T follicular helper cell (primary cell): ENCODE data around the gene SIAH2.

Source experiments
- DNase-seq: peaks from one replicate; pipeline ENCODE4 v3.0.0-alpha.2; 2020; ENCODE audit warnings: low read depth

The SIAH2 gene

GRCh38 chr3:150733936-150734794 lies 28.8 kb downstream of the SIAH2 start:
- DNase-seq, result no peak

- no peak for DNase-seq
Measured at GRCh38 chr3:150733373-150733935, 29.5 kb downstream of the SIAH2 start.

DNA sequence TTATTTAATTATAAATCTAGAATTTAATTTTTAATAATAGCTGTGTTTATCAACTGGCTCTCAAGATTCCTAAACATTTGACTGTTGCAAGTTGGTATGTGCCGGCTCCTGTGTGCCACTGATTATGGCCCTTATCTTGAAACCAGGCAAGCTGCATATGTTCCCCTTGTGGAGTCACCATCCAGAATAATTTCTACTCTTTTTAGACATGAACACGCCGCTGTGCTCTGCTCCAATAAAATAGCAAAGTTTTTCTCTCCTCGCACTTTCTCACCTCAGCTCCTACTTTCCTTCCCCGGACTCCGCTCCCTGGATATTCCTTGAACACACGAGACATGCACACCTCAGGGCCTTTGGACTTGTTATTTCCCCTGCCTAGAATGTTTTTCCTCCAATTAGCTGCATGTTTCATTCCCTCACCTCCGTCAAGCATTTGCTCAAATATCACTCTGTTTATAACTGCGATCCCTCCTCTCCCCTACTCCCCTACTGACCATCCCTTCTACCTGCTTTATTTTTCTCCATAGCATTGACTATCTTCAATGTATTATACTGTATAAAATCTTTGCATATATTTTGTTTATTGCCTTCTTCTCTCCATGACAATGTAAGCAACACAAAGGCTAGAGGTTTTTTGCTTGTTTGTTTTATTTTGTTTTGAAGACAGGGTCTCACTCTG lies 33.1 kb downstream of the SIAH2 start:
- no peak for DNase-seq

DNA sequence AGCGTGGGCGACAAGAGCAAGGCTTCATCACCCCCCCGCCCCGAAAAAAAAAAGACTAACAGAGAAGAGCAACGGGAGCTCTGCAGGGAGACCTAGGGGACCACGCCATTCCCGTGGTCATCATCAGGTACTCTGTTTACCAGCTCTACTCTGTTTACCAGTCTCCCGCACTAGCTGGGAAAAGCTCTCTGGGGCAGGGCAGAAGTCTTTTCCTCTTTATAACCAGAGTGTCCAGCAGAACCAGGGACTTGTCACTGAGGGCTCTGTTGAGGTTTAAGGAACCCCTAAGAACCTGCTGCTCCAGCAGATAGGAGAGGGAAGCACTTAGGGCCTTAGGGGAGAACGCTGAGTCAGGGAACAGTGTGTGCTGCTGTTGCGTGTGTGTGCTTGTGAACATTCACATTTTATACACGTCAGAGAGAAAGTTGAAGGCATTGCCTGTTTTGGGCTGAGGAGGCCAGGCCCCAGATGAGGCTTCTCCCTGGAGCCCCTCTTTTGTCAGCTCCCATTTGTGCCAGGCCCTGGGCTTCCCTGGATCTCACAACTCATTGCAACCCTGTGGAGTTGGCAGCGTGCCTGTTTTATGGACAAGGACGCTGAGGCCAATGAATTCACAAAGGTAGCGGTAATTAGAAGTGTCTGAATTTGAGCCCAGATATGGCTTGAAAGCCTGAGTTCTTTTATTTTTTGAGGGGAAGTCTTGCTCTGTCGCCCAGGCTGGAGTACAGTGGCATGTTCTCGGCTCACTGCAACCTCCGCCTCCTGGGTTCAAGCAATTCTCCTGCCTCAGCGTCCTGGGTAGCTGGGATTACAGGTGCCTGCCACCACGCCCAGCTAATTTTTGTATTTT lies 35.1 kb downstream of the SIAH2 start:
- DNase-seq, result no peak

DNA sequence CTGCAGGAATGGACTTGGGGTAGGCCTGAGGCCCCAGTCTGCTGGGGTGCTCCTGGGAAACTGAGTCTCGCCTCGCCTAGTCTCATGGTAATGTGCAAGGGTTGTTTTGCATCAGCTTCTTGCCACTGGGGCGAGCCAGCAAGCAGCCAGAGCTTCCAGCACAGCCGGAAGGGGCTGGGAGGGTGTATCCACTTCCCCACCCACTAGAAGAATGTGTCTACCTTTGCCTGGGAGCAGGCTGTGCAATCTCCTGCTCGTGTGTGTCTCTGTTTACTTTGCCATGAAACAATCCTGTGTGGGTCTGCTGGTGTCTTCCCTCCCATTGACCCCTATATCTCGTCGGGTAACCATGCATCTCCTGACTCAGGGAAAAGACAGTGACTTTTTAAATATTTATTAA lies 37.4 kb downstream of the SIAH2 start:
- no peak for DNase-seq

GRCh38 chr3:150723946-150724345 lies 39.0 kb downstream of the SIAH2 start:
- no peak for DNase-seq

DNA sequence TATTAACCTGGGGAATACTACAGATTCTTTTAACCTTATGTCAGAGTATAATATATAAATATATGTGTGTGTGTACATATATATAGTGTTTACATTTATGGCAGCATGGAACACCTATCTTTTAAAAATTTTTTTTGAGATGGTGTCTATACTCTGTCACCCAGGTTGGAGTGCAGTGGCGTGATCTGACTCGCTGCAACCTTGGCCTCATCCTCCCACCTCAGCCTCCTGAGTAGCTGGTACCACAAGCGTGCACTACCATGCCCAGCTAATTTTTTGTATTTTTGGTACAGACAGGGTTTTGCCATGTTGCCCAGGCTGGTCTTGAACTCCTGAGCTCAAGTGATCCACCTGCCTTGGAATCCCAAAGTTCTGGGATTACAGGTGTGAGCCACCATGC lies 40.7 kb downstream of the SIAH2 start:
- DNase-seq, result no peak

DNA sequence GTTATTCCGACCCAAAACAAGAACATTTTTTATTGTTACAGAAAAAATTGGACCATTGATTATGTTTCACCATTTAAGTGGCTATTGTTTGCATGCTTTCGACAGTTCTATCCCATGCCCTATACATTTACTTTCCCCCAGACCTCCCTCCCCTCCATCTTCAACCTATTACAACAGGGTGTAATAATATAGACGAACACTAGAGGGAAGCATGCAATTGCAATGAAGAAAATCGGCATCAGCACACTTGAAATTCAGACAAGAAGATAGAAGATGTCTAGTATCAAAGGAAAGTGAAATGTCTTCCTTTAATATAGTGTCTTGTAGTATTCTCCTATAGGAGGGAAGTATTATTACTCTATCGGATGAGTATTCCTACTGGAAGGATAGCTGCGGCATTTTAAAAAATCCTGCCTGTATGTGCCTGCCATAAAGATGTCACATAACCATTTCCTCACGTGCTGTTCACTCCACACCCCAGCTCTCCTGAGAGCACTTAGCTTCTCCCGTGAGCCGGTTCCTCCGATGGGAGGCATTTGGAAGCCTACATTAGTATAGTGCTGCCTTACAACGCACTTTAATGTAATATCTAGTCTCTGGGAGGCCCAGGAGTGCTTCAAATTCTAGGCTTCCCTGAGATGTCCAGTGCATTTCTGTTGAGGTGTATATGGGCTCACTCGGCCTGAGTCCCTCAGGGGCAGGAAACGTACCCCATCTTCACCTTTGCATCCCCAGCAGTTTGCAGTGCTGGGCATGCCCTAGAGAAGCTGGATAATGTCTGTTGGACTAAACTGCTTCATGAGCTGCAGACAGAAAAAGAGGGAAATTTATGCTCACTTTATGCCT lies 41.5 kb downstream of the SIAH2 start:
- no peak for DNase-seq

DNA sequence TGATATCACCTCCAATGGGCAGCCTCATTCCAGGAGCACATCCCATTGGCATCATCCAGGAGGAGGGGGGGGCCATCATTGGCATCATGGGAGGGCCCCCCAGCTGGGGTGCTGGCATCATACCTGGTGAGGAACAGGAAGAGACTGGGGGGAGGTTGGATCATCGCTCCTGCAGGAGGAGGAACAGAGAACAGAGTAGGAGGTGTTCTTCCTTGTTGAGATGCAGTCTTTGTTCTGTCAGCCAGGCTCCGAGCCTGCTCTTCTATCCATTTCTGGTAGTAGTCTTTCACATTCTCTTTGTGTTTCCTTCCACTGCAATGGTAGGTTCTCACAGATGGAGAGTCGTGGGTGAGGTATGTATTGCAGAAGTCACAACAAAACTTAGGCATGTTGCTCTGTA lies 42.5 kb downstream of the SIAH2 start:
- DNase-seq, result no peak

DNA sequence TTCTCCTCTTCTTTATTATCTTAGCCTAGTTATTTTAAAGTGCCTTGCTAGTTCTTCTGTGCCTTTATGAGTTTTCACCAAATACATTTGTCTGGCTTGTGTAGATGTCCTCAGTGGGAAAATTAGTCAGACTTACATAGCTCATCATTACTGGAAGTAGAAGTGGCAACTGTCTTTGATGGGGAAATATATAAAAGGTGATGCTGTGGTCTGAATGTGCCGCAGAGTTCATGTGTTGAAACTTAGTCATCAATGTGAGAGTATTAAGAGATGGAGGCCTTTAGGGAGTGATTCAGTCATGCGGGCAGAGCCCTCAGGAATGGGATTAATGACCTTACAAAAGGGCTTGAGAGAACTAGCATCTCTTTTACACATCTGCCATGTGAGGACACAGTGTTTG lies 52.9 kb downstream of the SIAH2 start:
- no peak for DNase-seq

GRCh38 chr3:150703756-150704344 lies 59.1 kb downstream of the SIAH2 start, which contains the start of gene ERICH6:
Gene ERICH6 (minus strand): TSS chr3:150703920. CDS start chr3:150703898, 22 bp downstream.
- DNase-seq, result peak; percentile 42

DNA sequence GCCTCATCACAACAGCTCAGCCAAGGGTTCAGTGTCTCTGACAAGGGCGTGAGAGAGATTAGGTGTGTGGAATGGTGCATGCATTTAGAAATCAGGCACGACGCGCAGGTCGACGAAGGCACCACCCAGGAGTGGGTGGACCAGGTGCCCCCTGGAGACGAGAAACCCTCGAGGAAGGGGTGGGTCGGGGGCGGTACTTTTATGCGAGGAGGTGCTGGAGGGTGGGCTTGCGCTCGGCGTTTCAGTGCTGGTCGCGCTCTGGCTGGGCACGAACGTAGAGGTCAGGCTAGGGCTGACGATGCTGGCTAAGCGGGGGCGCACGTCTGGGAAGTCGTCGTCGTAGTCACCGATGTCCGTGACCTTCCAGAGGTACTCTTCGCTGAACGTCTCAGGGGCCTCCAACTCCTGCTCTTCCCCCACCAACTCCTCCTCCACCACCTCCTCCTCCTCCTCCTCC lies 59.6 kb downstream of the SIAH2 start:
- peak; percentile 10 for DNase-seq

- no peak for DNase-seq
Measured at GRCh38 chr3:150699068-150699639, 63.8 kb downstream of the SIAH2 start.

DNA sequence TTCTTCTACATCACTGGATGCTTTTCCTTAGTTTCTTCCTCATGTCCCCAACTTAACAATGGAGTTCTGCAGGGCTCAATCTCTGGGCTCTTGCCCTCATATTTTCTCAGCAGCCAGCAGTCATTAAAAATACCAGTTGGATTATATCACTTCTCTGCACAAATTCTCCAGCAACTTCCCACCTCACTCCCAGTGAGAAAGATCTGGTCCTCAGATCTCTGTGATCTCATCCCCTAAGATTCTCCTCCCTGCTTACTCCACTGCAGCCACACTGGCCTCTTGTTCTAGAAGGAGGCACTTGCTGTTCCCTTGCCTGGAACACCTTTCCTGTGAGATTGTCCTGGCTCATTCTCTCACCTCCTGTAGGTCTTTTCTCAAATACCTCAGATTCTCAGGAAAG lies 65.3 kb downstream of the SIAH2 start:
- no peak for DNase-seq

GRCh38 chr3:150691414-150692040 lies 71.4 kb downstream of the SIAH2 start:
- no peak for DNase-seq
